GM12891 (cell line): Measurements from ENCODE around the gene GGA2.

Experiments
- POLR2AphosphoS5 ChIP-seq: IDR thresholded peaks from 2 replicates; pipeline ENCODE4 v1.6.1; 2011; ENCODE audit warnings: low read depth, low read length, control low read depth
- TAF1 ChIP-seq: IDR thresholded peaks from 2 replicates; pipeline ENCODE4 v1.6.1; 2011; ENCODE audit warnings: low read depth, low read length, control low read depth

DNA sequence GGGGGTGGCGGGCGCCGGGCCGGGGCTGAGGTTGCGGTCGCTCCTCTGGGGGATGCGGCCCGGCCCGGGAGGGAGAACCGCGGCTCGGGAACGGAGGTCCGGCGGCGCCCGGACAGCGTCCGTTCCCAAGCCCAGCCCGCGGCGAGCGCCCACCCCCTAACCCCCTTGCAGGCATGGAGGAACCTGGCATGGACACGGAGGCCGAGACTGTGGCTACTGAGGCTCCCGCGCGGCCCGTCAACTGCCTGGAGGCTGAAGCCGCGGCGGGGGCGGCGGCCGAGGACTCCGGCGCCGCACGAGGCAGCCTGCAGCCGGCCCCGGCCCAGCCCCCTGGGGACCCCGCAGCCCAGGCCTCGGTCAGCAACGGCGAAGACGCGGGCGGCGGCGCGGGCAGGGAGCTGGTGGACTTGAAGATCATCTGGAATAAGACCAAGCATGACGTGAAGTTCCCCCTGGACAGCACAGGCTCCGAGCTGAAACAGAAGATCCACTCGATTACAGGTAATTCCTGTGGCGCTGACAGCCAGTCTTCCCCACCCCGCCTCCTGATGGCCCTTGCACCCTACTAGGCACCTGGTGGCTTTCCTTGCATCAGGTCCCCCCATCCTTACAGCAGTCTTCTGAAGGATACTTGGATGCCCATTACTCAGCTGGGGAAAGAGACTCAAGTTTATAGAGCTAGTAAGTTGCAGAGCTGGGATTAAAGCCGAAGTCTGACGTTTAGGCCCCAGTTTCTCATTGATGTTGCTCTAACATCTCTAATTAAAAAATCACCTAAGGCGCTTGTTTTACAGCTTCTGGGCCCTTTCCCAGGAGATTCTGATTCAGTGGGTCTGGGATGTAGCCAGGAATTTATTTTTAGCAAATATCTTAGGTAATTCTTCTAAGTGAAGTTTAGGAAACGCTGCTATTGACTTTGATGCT, 47.7 kb upstream of the GGA2 start:
- no peak for TF ChIP-seq TAF1
- no peak for TF ChIP-seq POLR2AphosphoS5
